Muscle of leg (tissue), 16 donors: Measurements from ENCODE around the gene MAB21L1. TPM values are rescaled to one million over a fixed set of nuclear protein-coding genes. Genes with fewer than 3 reads are reported as not detected.
A peak's percentile ranks its signal among the peaks of the same experiment; 100 is the strongest.

Experiments
- DNase-seq: peaks from one replicate; pipeline ENCODE4 v3.0.0; 2013
- H3K27ac ChIP-seq: one replicate; pipeline ENCODE4 v1.5.1; 2013; ENCODE audit warnings: mild to moderate bottlenecking, low read length, control low read depth
- H3K27me3 ChIP-seq: one replicate; pipeline ENCODE4 v1.6.1; 2013; ENCODE audit warnings: low read length; ENCODE audit not compliant: control insufficient read depth, insufficient read depth
- H3K36me3 ChIP-seq: one replicate; pipeline ENCODE4 v1.6.1; 2013; ENCODE audit warnings: low read length; ENCODE audit not compliant: control insufficient read depth, insufficient read depth
- H3K4me1 ChIP-seq: one replicate; pipeline ENCODE4 v1.6.1; 2013; ENCODE audit warnings: low read length; ENCODE audit not compliant: control insufficient read depth, insufficient read depth
- H3K4me3 ChIP-seq: one replicate; pipeline ENCODE4 v1.5.1; 2013; ENCODE audit warnings: low read length, control low read depth
- H3K9me3 ChIP-seq: replicated peaks from 2 replicates; pipeline ENCODE4 v1.6.1; 2013; ENCODE audit warnings: low read depth, low read length; ENCODE audit not compliant: control insufficient read depth
- WGBS: methylation state at CpG from one replicate; pipeline ENCODE4 v1.1.5; 2013; ENCODE audit warnings: missing lambda C conversion rate; ENCODE audit not compliant: insufficient coverage; 5-methylcytosine and 5-hydroxymethylcytosine counted together
- long read RNA-seq, 11 donors: transcript quantifications; one replicate each; lab custom pipeline, GENCODE V29; 2026
- polyA plus RNA-seq, 8 donors: library from polyadenylated mRNA; unstranded; fragments of 120-200 nt; gene quantifications; one replicate each; pipeline versions ENCODE4 v1.2.1 to v1.2.3, GENCODE V29; 2013; ENCODE audit warnings: inconsistent platforms in 1 of 8, low replicate concordance in 1 of 8; ENCODE audit not compliant: insufficient read length in 8 of 8, insufficient read depth in 1 of 8
- total RNA-seq: library from RNA; stranded (reverse); fragments of 120-200 nt; gene quantifications from one replicate; pipeline ENCODE4 v1.2.4, GENCODE V29; 2013

Gene MAB21L1
- 9.0 TPM for total RNA-seq
- polyA plus RNA-seq = 10 to 100 TPM; 10.9 to 19.5 (median 15.5) TPM
- long read RNA-seq, donor 1, transcript MAB21L1-201 (1 exons, 3,028 nt) = major isoform, 12 of 12 reads
- long read RNA-seq, donor 1, partial matches to known transcripts = 0 of 12 reads
- long read RNA-seq, donor 1, other reads (novel, unspliced or antisense) = 0 of 12 reads
- long read RNA-seq, donor 2, partial matches to known transcripts = 0 of 2 reads
- long read RNA-seq, donor 2, other reads (novel, unspliced or antisense) = 0 of 2 reads
- long read RNA-seq, donor 3, transcript MAB21L1-201 (1 exons, 3,028 nt) = major isoform, 16 of 16 reads
- long read RNA-seq, donor 3, partial matches to known transcripts = 0 of 16 reads
- long read RNA-seq, donor 3, other reads (novel, unspliced or antisense) = 0 of 16 reads
- long read RNA-seq, donor 4, transcript MAB21L1-201 (1 exons, 3,028 nt) = major isoform, 10 of 10 reads
- long read RNA-seq, donor 4, partial matches to known transcripts = 0 of 10 reads
- long read RNA-seq, donor 4, other reads (novel, unspliced or antisense) = 0 of 10 reads
- long read RNA-seq, donor 5, transcript MAB21L1-201 (1 exons, 3,028 nt) = major isoform, 28 of 28 reads
- long read RNA-seq, donor 5, partial matches to known transcripts = 0 of 28 reads
- long read RNA-seq, donor 5, other reads (novel, unspliced or antisense) = 0 of 28 reads
- long read RNA-seq, donor 6, transcript MAB21L1-201 (1 exons, 3,028 nt) = major isoform, 18 of 18 reads
- long read RNA-seq, donor 6, partial matches to known transcripts = 0 of 18 reads
- long read RNA-seq, donor 6, other reads (novel, unspliced or antisense) = 0 of 18 reads
- long read RNA-seq, donor 7, transcript MAB21L1-201 (1 exons, 3,028 nt) = major isoform, 21 of 21 reads
- long read RNA-seq, donor 7, partial matches to known transcripts = 0 of 21 reads
- long read RNA-seq, donor 7, other reads (novel, unspliced or antisense) = 0 of 21 reads
- long read RNA-seq, donor 8, transcript MAB21L1-201 (1 exons, 3,028 nt) = major isoform, 12 of 12 reads
- long read RNA-seq, donor 8, partial matches to known transcripts = 0 of 12 reads
- long read RNA-seq, donor 8, other reads (novel, unspliced or antisense) = 0 of 12 reads
- long read RNA-seq, donor 9, transcript MAB21L1-201 (1 exons, 3,028 nt) = major isoform, 24 of 24 reads
- long read RNA-seq, donor 9, partial matches to known transcripts = 0 of 24 reads
- long read RNA-seq, donor 9, other reads (novel, unspliced or antisense) = 0 of 24 reads
- long read RNA-seq, donor 10, transcript MAB21L1-201 (1 exons, 3,028 nt) = major isoform, 31 of 31 reads
- long read RNA-seq, donor 10, partial matches to known transcripts = 0 of 31 reads
- long read RNA-seq, donor 10, other reads (novel, unspliced or antisense) = 0 of 31 reads
- long read RNA-seq, donor 11, transcript MAB21L1-201 (1 exons, 3,028 nt) = major isoform, 12 of 12 reads
- long read RNA-seq, donor 11, partial matches to known transcripts = 0 of 12 reads
- long read RNA-seq, donor 11, other reads (novel, unspliced or antisense) = 0 of 12 reads

DNA sequence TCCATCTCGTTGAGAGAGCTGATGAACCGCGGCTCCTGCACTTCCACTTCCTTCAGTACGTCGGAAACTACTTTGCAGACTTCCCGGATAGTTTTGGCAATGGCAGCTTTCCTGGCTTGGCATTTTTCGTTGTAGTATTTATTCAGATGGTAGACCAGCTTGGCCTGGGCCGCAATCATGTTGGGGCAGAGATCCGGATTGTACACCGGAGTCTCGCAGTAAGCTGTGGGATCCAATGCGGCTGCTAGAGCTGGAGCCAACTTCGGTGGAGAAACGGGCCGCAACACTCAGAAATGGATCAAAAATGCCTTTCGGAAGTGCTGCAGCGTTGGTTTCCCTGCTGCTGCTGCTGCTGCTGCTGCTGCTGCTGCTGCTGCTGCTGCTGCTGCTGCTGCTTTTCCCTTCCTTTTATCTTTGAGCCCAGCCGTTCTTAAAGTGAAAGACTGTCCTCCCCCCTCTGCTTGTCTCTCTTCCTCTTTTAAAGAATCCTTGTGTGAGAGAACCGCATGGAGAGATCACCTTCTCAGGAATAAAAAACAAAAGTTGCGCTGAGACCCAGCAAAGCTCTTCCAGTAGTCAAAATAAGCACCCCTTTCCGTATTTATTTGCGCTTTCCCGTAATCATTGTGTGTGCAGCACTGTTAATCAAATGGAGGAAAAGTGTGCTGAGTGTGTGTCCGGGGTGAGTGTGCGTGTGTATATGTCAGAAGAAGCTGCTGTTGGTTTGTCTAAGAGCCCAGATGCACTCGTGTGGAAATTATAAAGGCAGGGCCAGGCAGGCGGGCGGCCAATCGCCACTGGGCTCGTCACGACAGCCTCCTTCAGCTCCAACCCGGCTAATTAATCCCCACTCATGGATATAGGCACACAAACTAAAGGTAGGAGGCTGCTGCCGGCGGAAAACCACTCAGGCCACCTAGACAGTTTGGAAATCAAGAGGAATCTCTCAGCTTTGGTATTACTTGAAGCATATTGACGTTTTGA lies at the start of gene MAB21L1:
MAB21L1 (minus strand) TSS at position 730 of the 984 bp plus-strand sequence; CDS start at position 179, 551 bp downstream.
- peak; percentile 96 for DNase-seq
- peak within 1 kb of the TSS; percentile 96 for H3K27ac ChIP-seq
- peaks cover 35% of the 10 kb centered on the region for H3K27me3 ChIP-seq

DNA sequence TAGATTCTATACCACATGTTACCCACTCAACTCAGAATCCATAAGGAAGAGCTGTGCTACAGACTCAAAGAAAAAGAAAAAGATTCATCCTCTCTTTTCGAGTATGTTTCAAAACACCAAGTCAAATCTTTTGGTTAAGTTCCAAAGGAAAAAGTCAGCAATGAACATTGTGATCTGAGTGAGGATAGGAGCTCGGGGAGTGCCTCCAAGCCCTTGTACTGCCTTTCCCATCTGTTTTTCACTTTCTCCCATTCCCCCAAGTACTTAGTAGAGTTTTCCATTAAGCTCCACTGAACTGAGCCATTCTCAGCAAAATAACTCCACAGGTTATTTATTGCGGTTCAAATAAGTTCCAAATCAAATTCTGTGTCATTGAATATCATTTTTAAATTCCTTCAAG lies 47.7 kb upstream of the MAB21L1 start:
- no peaks in the 10 kb centered on the region for H3K4me1 ChIP-seq
- no peaks in the 10 kb centered on the region for H3K27me3 ChIP-seq
- DNase-seq = peak; percentile 84
- peak overlapping the region; percentile 17 for H3K27ac ChIP-seq
- no peaks in the 10 kb centered on the region for H3K9me3 ChIP-seq
- no peak overlapping the region for H3K4me3 ChIP-seq
- H3K36me3 ChIP-seq = no peaks in the 10 kb centered on the region
- WGBS = no CpG with 5 or more reads among the region's 3 CpGs

More for the DNA sequence above, at the start of gene MAB21L1:
- no peaks in the 10 kb centered on the region for H3K9me3 ChIP-seq
- peaks cover 2% of the 10 kb centered on the region for H3K4me1 ChIP-seq
- no peaks in the 10 kb centered on the region for H3K36me3 ChIP-seq
- 2% methylated on average over 21 of the region's 35 CpGs for WGBS
- H3K4me3 ChIP-seq = peak within 1 kb of the TSS; percentile 91

DNA sequence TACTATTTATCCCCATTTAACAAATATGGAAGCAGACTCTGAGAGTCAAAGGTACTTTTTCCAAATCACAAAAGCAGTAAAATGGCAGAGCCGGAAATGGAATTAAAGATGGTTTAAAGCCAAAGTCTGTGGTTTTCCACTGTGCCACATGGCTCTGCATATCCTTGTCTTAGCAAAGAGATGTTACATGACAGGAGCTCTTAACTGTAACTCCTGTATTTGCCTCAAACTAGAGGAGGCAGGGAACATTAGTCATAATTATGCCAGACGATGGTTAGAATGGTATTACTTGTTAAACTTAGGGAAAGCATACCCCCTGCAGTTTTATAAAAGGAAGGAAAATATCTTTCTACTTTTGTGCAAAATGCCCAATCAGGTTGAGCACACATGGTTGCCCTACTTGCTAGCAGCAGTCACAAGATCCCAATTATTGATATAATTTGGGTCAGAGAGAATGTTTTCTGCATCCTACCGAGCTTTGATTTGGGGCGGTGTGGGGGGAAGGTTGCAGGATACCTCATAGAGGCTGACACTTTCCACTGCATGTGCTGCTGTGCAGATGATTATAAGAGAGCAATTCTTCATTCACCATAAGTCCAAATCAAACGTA lies 42.0 kb upstream of the MAB21L1 start:
- H3K27me3 ChIP-seq = no peaks in the 10 kb centered on the region
- no peaks in the 10 kb centered on the region for H3K36me3 ChIP-seq
- no peak overlapping the region for H3K4me3 ChIP-seq
- H3K4me1 ChIP-seq = no peaks in the 10 kb centered on the region
- DNase-seq = no peak
- no peaks in the 10 kb centered on the region for H3K9me3 ChIP-seq
- no peak overlapping the region for H3K27ac ChIP-seq
- no CpG with 5 or more reads among the region's 5 CpGs for WGBS

DNA sequence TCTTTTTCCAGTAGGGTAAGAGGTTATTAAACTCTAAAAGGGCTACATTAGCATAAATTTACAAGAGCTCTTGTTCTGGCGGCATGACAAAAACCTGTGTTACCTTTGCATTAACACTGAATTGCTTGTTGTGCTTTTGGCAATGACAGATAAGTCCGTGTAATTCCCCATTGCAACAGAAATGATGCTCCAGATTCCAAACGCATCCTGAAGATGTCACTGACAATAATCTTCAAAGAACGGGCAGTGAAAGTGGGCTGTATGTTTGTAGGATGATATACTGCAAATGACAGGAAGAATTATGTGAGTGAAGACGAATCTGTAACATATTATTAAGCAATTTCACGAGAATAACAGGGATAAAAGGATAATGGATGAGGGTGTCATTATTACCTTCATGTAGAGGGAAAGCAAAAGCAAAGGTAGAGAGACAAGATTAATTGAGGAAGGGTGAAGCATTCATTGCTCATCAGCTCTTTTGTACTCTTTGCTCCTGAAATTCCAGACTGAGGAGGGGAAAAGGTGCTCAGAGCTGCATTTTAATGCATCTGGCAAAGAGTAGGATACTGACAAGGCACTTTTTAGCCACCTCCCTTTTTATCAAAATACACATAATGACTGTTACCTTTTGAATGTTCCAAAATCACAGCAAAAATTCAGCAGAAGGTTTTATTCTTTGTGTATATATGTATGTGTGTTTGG lies 38.5 kb upstream of the MAB21L1 start:
- Histone ChIP-seq H3K27me3 (no peaks in the 10 kb centered on the region), H3K4me3 (no peak overlapping the region), H3K9me3 (no peaks in the 10 kb centered on the region), H3K27ac (no peak overlapping the region), H3K36me3 (no peaks in the 10 kb centered on the region), H3K4me1 (peaks cover 3% of the 10 kb centered on the region)
- 40% methylated on average over 2 of the region's 6 CpGs for WGBS
- DNase-seq = no peak

DNA sequence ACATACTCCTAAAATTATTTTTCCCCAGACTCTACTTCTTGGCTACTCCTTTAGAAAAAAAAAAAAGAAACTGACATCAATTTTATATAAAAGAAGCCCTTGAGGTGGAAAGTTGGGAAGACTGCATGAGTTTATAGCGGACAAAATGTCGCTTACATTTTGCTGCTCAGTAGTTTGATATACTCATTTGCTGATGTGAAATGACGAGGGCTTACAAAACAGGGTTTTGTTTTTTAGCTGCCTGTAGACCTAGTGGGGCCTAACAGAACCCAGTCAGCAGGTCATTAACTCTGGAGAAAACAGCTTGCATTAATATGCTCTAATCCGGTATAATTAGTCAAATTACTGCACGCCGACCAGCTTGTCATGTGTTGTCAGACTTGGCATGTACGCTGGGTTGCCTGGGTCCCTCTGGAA lies 37.6 kb upstream of the MAB21L1 start:
- H3K36me3 ChIP-seq = no peaks in the 10 kb centered on the region
- DNase-seq = peak; percentile 89
- H3K4me3 ChIP-seq = no peak overlapping the region

DNA sequence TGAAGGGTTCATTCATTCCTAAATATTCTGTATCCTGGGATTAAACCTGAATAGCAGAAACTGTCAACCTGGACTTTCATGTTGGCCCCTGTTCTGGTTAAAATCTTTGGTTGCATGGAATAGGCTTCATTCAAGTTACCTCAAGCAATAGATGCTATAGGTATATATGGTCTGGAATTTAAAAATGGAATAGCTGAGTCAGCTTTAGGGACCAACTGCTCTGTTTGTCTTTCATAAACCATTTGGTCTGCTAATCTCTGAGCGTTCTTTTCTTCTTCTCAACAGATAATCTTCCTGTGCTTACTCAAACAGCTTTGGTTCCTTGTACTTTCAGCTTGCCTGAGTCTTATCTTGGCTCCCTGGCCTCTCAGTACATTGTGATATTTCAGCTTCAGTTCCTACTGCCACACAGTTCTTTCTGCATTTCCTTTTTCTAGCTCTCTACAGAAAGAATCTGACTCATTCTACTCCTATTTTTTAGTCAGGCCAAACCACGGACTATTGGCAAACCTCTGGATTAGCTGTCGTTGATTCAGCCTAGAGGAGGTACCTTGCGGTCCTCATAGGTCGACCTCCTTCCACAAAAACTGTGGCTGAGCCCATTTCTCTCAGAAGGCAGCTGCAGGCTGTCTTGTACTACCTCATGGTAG lies 35.9 kb upstream of the MAB21L1 start:
- no peaks in the 10 kb centered on the region for H3K27me3 ChIP-seq
- DNase-seq = peak; percentile 67
- peaks cover 3% of the 10 kb centered on the region for H3K4me1 ChIP-seq
- 41% methylated on average over 3 of the region's 5 CpGs for WGBS
- H3K4me3 ChIP-seq = no peak overlapping the region
- H3K9me3 ChIP-seq = no peaks in the 10 kb centered on the region
- no peaks in the 10 kb centered on the region for H3K36me3 ChIP-seq
- H3K27ac ChIP-seq = peak overlapping the region; percentile 45

More for the DNA sequence above, 37.6 kb upstream of the MAB21L1 start:
- H3K9me3 ChIP-seq = no peaks in the 10 kb centered on the region
- no peaks in the 10 kb centered on the region for H3K27me3 ChIP-seq
- no peak overlapping the region for H3K27ac ChIP-seq
- WGBS = 40% methylated on average over 3 of the region's 7 CpGs
- peaks cover 3% of the 10 kb centered on the region for H3K4me1 ChIP-seq

DNA sequence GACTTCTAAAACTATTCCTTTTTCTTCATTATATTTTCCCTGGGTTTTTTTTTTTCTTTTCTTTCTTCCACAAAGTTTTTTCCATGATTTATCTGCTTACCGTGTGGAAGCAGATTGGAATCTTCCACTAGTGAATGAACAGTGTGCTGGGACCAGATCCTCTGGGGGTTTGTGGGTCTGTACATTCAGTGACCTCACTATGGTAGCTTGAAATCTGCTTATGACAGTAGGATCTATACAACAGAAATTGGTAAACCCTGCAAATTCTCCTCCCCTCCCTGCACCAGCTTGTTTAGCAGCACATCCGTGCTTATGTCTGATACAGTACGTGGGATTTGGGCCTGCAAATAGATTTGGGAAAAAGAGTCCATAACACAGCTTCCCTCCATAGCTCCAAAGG lies 26.0 kb upstream of the MAB21L1 start:
- no CpG with 5 or more reads among the region's 3 CpGs for WGBS
- no peaks in the 10 kb centered on the region for H3K36me3 ChIP-seq
- no peaks in the 10 kb centered on the region for H3K9me3 ChIP-seq
- H3K4me3 ChIP-seq = no peak overlapping the region
- no peak overlapping the region for H3K27ac ChIP-seq
- H3K27me3 ChIP-seq = no peaks in the 10 kb centered on the region
- H3K4me1 ChIP-seq = no peaks in the 10 kb centered on the region
- no peak for DNase-seq
